SH-SY5Y (cell line): Measurements from ENCODE around the gene COPZ2.
A peak's percentile ranks its signal among the peaks of the same experiment; 100 is the strongest.

Experiments
- GATA2 ChIP-seq: IDR thresholded peaks from 2 replicates; pipeline ENCODE4 v1.6.1; 2011; ENCODE audit warnings: mild to moderate bottlenecking, low read depth, low read length
- GATA3 ChIP-seq: IDR thresholded peaks from 2 replicates; pipeline ENCODE4 v1.6.1; 2011; ENCODE audit warnings: low read depth, mild to moderate bottlenecking, low read length, moderate library complexity

DNA sequence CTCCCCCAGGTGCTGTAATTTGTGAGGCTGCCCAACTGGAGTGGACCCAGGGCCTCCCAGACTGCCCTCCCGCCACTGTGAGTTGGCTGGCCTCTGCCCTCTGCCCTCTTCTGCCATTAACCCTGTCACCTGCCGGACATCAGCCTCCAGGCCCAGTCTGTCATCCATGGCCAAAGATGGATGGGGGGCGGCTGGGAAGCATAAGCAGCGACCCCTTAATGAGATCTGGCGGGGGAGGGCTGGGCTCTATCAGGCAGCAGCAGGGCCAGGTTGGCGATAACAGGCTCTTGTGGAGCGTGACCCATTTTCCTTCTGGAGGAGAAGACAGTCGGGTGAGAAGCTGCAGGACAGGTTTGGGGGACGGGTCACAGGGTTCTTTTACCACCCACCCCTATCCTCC lies 41.4 kb downstream of the COPZ2 start:
- TF ChIP-seq GATA2 (peak; percentile 88), GATA3 (no peak)
